EL (cell line): ENCODE measurements around the gene GNPTG.

Experiments
- DNase-seq: peaks from one replicate; pipeline ENCODE4 v3.0.0-alpha.2; 2016

Gene GNPTG

DNA sequence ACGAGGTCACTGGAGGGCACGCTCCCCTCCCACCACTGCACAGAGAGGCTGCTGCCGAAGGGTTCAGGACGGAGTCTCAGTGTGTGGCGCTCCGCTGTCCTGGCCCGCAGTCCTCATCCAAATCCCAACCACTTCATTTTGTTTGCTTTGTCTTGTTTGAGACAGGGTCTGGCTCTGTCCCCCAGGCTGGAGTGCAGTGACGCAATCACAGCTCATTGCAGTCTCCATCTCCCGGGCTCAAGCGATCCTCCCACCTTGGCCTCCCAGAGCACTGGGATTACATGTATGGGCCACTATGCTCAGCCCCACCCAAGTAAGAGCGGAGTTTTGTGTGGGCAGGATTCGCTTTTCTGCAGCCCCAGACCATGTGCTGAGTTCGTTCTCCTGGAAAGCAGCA lies 50.0 kb downstream of the GNPTG start:
- DNase-seq = no peak

DNA sequence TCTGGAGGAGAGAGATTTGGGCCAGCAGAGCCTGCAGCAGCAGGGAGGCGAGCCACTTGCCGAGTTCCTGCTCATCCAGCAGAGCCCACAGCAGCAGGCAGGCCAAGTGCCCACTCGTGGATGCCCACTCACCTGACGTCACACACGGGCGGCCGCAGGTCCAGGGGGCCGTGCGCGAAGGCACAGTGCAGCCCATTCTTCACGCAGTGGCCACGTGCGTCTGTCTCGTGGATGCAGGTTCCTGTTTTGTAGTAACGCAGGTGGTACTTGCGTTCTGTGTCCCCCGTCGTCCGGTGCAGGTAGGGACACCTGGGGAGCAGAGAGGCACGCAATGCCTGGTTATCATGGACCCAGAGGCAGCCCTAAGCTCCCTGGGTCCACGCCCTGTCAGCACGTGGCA lies 51.3 kb downstream of the GNPTG start:
- DNase-seq = no peak

DNA sequence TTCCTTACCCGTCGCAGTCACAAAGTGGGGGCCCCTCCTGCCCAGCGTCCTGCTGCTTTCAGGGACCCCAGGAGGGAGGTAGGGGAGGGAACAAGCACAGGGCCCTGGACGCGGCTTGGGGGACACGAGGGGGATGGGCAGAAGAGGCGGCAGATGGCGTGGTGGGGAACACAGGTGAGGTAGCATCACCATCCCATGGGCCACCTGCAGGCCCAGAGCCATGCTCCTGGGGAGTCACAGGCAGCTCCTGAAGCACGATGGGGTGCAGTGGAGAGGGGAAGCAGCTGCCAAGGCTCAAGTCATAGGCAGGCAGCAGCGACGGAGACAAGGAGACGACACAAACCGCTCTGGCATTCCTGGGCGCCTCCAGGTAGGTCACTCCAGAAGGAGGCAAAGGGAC lies 52.0 kb downstream of the GNPTG start:
- no peak for DNase-seq

DNA sequence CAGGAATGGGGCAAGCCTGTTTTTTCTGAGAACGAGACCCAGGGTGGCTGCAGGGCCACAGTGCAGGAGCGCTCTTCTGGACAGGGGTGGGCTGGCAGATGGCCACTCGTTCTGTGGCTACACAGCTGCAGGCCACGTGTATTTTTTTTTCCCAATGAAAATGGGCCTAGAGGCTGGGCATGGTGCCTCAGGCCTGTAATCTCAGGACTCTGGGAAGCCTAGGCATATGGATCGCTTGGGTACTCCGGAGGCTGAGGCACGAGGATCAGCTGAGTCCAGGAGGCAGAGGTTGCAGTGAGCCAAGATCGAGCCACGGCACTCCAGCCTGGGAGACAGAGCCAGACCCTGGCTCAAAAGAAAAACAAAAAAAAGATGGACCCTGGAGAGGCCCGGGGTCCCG lies 56.0 kb downstream of the GNPTG start:
- DNase-seq = no peak

DNA sequence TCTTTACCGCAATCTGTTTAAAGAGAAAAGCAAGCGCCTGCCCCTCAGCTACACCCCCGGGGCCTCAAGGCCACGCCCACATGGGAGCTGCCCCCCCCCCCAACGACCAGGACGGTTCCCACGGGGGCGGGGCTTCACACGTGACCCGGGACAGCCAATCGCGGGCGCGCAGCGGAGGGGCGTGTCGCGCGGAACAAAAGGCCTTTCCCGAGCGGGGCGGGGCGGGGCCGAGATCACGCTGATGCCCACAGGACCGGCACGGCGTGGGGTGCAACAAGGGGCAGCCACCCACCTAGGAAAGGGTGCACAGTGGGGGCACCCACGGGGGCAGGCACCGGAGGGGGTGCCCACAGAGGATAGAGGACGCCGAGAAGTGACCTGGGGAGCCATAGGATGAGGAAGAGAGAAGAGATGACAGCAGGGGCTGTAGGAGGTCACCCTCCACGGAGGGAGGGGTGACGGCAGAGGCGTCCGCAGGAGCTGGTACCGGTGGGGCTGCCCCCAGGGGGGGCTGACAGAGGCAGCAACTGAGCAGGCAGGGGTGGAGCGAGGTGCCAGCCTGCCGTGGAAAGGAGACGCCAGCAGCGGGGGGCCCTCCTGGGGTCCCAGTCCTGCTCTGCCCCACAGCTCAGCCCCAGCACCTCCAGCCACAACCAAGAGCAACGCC lies 56.6 kb downstream of the GNPTG start:
- DNase-seq = peak; percentile 87

DNA sequence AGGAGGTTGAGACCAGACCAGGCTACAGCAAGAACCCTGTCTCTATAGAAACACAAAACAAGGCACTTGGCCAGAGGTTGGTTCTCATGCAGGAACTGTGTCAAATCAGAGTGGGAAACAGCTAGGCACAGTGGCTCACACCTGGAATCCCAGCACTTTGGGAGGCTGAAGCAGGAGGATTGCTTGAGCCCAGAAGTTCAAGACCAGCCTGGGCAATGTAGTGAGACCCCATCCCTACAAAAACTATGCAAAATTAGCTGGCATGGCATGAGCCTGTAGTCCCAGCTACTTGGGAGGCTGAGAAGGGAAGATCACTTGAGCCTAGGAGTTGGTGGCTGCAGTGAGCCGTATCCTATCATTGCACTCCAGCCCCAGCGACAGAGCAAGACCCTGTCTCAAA lies 61.1 kb downstream of the GNPTG start:
- no peak for DNase-seq
